NCI-H146 (cell line): ENCODE data around the gene SLCO3A1.

Experiments used
- DNase-seq: peaks from one replicate; lab custom pipeline; 2025; lab: John Stamatoyannopoulos, UW

SLCO3A1 gene

DNA sequence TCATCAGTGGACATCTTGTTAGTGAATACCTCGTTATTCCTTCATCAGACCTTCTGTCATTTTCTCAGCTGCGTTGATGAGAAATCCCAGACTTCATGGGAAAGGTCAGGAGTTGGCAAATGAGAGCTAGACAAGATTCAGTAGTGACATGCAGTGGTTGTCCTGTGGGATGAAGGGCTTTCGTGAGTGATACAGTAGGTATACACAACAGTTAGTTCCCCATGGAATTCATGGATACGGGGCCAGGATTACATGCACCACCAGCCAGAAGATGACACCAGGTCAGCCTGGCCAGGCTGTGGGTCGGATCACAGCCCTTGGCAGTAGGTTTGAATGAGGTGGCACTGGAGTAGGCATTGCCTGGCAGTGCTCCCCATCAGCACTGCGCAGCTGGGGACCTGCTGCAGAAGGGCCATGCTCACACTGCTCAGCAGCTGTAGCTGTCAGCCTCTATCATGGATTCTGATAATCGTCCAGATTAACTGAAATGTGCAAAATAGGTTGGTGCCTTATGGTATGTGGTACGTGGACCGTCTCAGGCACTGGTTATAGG, 150.1 kb downstream of the SLCO3A1 start:
- DNase-seq: no peak

DNA sequence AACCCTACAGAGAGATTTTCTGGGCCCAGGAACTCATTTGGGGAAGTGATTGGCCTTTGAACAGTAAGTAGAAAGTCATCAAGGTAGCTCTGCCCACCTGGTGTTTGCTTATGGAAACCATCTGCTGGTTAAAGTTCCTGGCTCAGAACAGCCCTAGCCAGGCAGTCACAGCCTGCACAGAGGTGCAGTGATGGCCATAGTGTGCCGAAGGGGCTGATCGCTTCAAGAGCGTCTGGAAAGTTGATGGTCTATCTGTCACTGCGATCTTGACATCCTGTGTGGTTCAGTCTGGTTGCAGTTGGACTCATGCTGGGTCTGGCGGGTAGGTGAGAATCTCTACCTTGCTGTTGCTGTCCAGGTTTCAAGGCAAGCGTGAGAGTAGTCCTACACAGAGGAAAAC, 151.6 kb downstream of the SLCO3A1 start:
- DNase-seq: peak; percentile 61

DNA sequence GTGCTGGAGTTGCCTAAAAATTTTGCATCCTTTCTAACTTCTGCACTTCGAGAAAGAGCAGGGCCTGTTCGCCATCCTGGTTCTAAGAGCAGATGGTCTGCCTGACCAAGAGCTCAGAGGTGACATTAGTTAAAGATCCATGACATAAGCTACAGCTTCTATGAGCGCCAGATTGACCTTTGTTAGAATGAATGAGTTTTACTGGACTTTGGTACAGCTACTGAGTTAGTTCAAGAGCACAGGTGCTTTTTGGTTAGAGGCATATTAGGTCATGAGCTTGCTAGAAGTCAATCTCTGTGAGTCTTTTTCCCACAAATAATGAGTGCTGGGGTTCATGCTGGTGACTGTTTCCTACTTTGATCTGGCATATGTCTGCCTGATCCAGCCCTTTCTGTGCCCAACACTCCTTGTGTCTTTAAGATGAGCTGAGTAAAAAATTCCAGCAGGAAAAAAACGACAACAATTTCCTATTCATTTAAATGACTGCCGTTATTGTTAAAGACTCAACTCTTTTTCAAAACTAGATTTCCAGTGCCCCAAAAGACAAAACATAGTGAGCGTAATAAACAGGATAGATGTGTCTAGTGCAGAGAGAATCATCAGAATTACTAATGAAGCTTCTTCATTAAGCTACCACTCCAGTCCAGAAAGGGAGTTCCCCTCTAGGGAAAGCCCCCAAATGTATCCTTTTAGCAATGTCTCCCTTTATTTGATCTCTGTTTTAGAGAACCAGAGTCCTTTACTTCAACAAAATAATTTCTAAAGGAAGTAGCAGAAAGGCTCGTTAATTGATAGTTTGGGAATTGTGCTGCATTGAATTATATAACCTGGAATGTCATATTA, 152.9 kb downstream of the SLCO3A1 start:
- DNase-seq: peak; percentile 20

DNA sequence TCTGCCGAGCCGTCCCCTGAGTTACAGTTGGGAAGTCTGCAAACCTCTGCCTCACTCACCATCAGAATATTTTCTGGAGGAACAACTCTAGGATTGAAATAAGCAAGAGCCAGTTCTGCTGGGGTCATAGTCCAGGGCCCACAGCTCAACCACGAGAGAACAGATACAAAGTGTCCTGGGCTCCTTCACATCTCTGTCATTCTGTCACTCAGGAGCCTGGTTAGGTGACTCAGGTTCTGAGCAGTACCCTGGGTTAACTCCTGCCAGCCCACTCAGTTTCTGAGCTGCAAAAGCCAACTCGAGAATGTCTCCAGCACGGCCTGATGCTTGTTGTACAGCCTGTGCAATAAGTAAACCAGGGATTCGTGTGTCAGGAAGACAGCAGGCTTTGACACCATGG, 155.7 kb downstream of the SLCO3A1 start:
- DNase-seq: no peak

DNA sequence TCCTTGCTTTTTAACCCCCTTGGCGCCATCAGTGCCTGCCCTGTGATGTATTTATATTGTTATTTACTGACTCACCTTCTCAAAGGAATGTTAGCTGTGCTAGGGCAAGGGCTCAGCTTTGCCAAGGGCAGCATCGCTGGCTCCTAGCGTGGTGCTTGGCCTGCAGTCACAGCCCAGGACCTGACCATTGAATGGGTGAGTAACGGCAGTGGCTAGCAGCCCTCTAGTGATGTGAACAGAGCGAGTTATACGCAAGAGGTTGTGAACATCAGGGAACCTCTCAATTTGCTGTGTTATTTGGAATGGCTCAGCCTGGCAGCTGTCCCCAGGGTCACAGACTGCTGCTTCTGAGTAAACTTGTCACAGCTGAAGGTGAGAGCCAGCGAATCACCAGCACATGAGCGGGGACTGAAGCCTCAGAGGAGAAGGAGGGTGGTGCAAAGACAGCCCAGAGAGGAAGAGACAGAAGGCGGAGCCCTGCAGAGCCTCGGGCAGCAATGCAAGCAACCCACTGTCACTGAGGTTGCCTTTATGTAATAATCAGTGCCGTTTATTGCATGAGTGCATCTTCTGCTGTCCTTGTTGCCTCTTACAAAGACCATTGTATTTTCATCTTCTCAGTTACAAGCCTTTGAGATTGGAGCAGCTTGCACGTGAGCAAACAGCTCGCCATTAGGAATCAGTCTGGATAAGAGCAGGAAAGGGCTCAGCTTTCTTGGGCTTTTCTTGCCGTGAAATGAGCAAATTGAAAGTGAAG, 158.3 kb downstream of the SLCO3A1 start:
- peak; percentile 61 for DNase-seq

GRCh38 chr15:92012368-92012629, 158.8 kb downstream of the SLCO3A1 start:
- no peak for DNase-seq

DNA sequence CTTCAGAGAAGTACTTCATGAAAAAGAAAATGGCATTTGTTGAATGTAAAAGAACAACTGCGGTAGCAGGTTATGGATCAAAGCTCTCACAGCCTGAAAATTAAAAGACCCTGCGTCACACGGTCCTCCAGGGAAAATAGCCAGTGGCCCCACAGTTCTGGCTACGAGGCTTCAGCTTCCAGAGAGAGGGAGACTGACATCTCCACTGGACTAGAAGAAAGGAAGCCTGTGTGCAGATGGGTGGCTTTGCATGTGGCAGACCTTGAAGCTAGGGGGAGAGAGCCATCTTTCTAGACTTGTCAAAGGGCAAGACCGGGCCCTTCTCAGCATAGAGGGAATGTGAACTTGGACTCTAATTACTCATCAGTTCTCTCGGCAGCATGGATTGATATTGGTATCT, 159.4 kb downstream of the SLCO3A1 start:
- DNase-seq: no peak

DNA sequence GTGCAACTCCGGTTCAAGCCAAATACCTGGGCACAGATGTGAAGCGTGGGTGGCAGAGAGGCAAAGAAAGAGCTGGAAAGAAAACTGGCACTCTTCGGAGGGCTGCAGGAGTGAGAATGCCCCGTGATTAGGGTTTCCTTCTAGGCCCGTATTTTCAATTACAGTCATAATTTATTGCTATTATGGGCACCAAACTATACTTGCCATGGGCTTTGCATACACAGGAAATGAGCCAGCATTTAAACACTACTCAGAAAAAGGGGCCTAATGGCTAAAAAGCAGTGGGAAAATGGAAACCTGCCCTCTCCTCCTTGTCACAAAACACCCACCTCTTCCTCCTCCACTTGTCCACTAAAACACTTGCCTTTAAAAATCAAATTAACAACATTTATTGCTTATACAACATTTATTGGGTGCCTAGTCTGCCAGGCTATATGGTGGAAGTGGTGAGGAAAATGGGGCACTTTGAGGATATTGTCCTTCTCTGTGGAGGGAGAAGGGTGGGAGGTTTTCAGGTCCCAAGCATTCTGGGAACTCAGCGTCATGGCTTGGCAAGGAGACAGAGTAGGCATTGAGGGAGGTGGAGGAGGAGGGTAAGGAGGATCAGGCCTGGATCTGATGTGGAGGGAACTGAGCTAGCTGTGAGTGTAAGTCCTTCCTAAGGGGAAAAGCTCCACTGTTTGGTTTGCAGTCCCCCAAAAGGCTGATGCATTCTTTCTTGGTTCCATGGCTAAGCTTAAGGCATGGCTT, 160.9 kb downstream of the SLCO3A1 start:
- DNase-seq: no peak

GRCh38 chr15:92017882-92018534, 164.5 kb downstream of the SLCO3A1 start:
- no peak for DNase-seq

DNA sequence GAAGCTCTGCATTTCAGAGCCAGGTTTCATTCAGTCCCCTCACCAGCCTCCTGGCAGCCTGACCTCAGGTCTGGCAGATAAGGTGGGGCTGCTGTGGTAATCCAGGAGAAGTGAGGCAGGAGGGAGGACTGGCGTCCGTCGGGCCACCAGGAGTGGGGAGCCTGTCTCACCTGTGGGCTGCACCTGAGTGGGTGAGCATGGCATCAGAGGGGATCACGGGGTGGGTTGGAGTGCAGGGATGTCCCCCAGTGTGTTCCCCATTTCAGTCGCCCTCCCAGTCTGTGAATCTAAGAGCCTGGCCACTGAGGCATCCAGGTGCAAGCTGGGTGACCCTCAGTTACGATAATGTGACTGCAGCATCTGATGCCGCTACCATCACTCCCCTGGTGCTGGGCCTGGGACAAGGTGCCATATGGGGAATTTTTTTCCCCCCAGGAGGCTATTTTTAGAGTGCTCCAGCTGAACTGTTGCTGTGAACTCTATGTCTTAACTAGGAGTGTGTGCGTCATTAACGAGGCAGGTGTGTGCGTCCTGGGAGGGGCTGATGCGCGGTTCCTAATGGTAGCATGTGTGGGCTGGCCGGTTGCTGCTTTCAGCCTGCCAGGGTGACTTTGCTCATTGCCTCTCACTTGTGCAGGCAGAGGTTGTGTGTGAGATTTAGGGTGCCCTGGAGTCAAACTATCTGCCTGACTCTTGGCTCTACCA, 165.2 kb downstream of the SLCO3A1 start:
- DNase-seq: peak; percentile 31

DNA sequence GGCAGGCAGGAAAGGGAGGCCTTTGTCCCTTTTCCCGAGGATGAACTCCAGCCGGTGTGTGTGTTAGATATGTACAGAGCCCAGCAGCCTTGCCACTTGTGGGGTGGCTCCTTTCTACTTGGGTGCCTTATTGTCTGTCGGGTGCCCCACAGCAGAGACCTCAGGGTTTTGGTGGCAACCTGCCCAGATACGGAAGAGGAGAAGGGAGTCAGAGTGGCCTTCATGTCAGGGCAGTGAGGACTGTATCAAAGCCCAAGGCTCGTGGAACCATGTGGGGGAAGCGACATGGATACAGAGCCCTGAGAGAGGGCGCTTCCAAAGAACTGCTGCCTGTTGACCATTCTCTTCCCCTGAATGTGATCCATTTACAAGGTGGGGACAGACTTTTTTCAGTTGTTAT, 166.2 kb downstream of the SLCO3A1 start:
- DNase-seq: no peak

DNA sequence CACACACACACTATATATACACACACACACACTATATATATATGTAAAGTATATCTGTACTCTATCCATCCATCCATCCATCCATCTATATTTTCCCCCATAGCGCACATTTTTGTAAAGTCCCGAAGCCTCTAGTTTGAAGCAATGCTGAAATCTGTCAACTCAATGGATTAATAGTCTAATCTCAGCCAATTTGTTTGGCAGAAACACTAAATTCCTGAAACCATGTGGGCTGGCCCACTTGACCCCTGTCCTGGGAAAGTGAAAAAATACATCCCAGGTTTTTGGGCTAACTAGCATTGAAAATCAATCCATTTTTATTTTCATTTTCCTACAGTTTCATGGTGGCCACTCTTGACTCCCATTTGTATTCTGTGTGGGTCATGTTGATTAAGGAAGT, 166.7 kb downstream of the SLCO3A1 start:
- no peak for DNase-seq

GRCh38 chr15:92020804-92021203, 167.3 kb downstream of the SLCO3A1 start:
- DNase-seq: no peak

DNA sequence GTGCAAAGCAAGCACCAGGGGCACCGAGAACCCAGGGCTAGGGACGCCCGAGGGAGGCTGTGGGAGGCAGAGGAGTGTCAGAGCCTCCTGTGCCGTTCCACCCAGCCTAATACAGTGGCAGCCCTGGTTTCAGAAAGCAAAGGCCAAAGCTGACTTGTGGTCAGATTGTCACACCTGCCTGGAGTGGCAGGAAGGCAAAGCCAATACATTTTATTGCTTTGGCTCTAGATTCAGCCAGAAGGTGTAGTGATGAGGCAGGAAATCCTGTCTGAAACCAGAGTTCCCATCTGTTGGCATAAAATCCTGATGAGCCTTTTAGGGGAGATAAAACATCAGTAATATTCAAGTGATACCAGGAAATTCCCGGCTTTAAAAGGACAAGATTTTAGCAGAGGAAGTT, 168.3 kb downstream of the SLCO3A1 start:
- no peak for DNase-seq

- no peak for DNase-seq
Measured at GRCh38 chr15:92023965-92024364, 170.5 kb downstream of the SLCO3A1 start.

GRCh38 chr15:92025706-92026270, 172.3 kb downstream of the SLCO3A1 start:
- DNase-seq: no peak

GRCh38 chr15:92028389-92028724, 174.8 kb downstream of the SLCO3A1 start:
- no peak for DNase-seq

- DNase-seq: no peak
Measured at GRCh38 chr15:92029767-92030166, 176.3 kb downstream of the SLCO3A1 start.

GRCh38 chr15:92033314-92033713, 179.8 kb downstream of the SLCO3A1 start:
- DNase-seq: no peak

- DNase-seq: no peak
Measured at GRCh38 chr15:92033723-92034122, 180.2 kb downstream of the SLCO3A1 start.

DNA sequence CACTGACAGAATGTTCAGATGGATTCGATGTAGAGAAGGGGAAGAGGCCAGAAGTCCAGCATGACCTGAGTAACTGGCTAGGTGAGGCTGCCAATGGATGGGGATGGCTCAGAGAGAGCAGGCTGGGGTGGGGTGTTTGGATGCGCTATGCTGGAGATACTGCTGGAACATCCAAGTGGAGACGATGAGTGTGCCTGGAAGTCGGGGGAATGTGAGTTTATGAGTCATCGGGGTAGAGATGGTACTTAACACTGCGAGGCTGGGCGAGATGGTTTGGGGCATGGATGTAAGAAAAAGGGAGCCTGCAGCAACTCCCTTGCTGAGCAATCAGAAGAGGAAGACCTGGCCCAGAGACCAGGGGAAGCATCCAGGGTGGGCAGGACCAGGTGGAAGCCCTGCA, 180.7 kb downstream of the SLCO3A1 start:
- DNase-seq: no peak
